Measurements from ENCODE around the gene CCM2. TPM values are rescaled to one million over a fixed set of nuclear protein-coding genes. Genes with fewer than 3 reads are reported as not detected.

Gene CCM2
- total RNA-seq, 1 experiment from 2014 or later = 64.8 TPM

GRCh38 chr7:44973610-44974401 is 26.2 kb upstream of the CCM2 start:
- H3K9me3 ChIP-seq (replicated peaks) = no peaks in the 10 kb centered on the region
- H3K27me3 ChIP-seq (replicated peaks) = no peaks in the 10 kb centered on the region
- no peak overlapping the region for H3K27ac ChIP-seq
- 0 out of 2 replicates have a peak, but pooled peaks cover 4% of the 10 kb centered on the region for H3K36me3 ChIP-seq
- peak in 1 of 2 experiments; percentile 36 for DNase-seq (ENCODE audit: low read depth in 1 of 2, low spot score in 2 of 2)
- peaks cover 3% of the 10 kb centered on the region; the same call in 1 of the 2 replicates for H3K4me1 ChIP-seq (replicated peaks)
- H3K4me3 ChIP-seq = no peak overlapping the region

GRCh38 chr7:44974549-44974948 is 25.5 kb upstream of the CCM2 start:
- DNase-seq (ENCODE audit: low read depth in 1 of 2, low spot score in 2 of 2) = no peak
- no peak overlapping the region for H3K4me3 ChIP-seq
- H3K27ac ChIP-seq = no peak overlapping the region
- peaks cover 7% of the 10 kb centered on the region; the same call in 1 of the 2 replicates for H3K36me3 ChIP-seq
- H3K4me1 ChIP-seq (replicated peaks) = peaks cover 8% of the 10 kb centered on the region
- H3K9me3 ChIP-seq (replicated peaks) = no peaks in the 10 kb centered on the region
- H3K27me3 ChIP-seq (replicated peaks) = no peaks in the 10 kb centered on the region

- Histone ChIP-seq H3K4me3 (no peak overlapping the region), H3K9me3 (replicated peaks) (no peaks in the 10 kb centered on the region), H3K27ac (no peak overlapping the region), H3K27me3 (replicated peaks) (no peaks in the 10 kb centered on the region), H3K36me3 (peaks cover 11% of the 10 kb centered on the region), H3K4me1 (replicated peaks) (peaks cover 17% of the 10 kb centered on the region)
- no peak for DNase-seq (ENCODE audit: low read depth in 1 of 2, low spot score in 2 of 2)
Measured at GRCh38 chr7:44975331-44976039, 24.5 kb upstream of the CCM2 start.

GRCh38 chr7:44976040-44976745 is 23.8 kb upstream of the CCM2 start:
- Histone ChIP-seq H3K27me3 (replicated peaks) (no peaks in the 10 kb centered on the region), H3K4me1 (replicated peaks) (peaks cover 24% of the 10 kb centered on the region), H3K27ac (no peak overlapping the region)

GRCh38 chr7:44976746-44977196 is 23.2 kb upstream of the CCM2 start:
- H3K27ac ChIP-seq = no peak overlapping the region
- DNase-seq (ENCODE audit: low read depth in 1 of 2, low spot score in 2 of 2) = no peak
- H3K4me1 ChIP-seq (replicated peaks) = peaks cover 25% of the 10 kb centered on the region
- H3K36me3 ChIP-seq = peaks cover 19% of the 10 kb centered on the region
- H3K27me3 ChIP-seq (replicated peaks) = no peaks in the 10 kb centered on the region
- no peaks in the 10 kb centered on the region for H3K9me3 ChIP-seq (replicated peaks)
- H3K4me3 ChIP-seq = no peak overlapping the region

More at GRCh38 chr7:44976040-44976745, 23.8 kb upstream of the CCM2 start:
- Histone ChIP-seq H3K9me3 (replicated peaks) (no peaks in the 10 kb centered on the region), H3K36me3 (peaks cover 13% of the 10 kb centered on the region), H3K4me3 (no peak overlapping the region)
- no peak for DNase-seq (ENCODE audit: low read depth in 1 of 2, low spot score in 2 of 2)

- no peak for DNase-seq (ENCODE audit: low read depth in 1 of 2, low spot score in 2 of 2)
Measured at GRCh38 chr7:44977304-44977958, 22.6 kb upstream of the CCM2 start.

GRCh38 chr7:44977959-44978335 is 22.1 kb upstream of the CCM2 start:
- H3K27me3 ChIP-seq (replicated peaks) = no peaks in the 10 kb centered on the region
- DNase-seq (ENCODE audit: low read depth in 1 of 2, low spot score in 2 of 2) = no peak
- H3K27ac ChIP-seq = no peak overlapping the region
- peaks cover 30% of the 10 kb centered on the region for H3K36me3 ChIP-seq
- H3K9me3 ChIP-seq (replicated peaks) = no peaks in the 10 kb centered on the region
- no peak overlapping the region for H3K4me3 ChIP-seq
- H3K4me1 ChIP-seq (replicated peaks) = peaks cover 25% of the 10 kb centered on the region

More at GRCh38 chr7:44977304-44977958, 22.6 kb upstream of the CCM2 start:
- no peaks in the 10 kb centered on the region for H3K9me3 ChIP-seq (replicated peaks)
- no peaks in the 10 kb centered on the region for H3K27me3 ChIP-seq (replicated peaks)
- no peak overlapping the region for H3K4me3 ChIP-seq
- peaks cover 25% of the 10 kb centered on the region for H3K4me1 ChIP-seq (replicated peaks)
- no peak overlapping the region for H3K27ac ChIP-seq
- H3K36me3 ChIP-seq = peaks cover 25% of the 10 kb centered on the region

GRCh38 chr7:44978511-44979366 is 21.3 kb upstream of the CCM2 start, which contains the start of gene MYO1G:
Gene MYO1G, minus strand, starts transcription at chr7:44979015. Its CDS starts 54 bp downstream, at chr7:44978961.
- no peak for DNase-seq (ENCODE audit: low read depth in 1 of 2, low spot score in 2 of 2)
- peak within 1 kb of the TSS; percentile 77 for H3K27ac ChIP-seq

GRCh38 chr7:44979481-44980392 is 20.3 kb upstream of the CCM2 start:
- no peak for DNase-seq (ENCODE audit: low read depth in 1 of 2, low spot score in 2 of 2)
- Histone ChIP-seq H3K9me3 (replicated peaks) (no peaks in the 10 kb centered on the region), H3K27me3 (replicated peaks) (no peaks in the 10 kb centered on the region), H3K4me3 (no peak overlapping the region), H3K4me1 (replicated peaks) (peaks cover 25% of the 10 kb centered on the region), H3K27ac (peak overlapping the region; percentile 77), H3K36me3 (peaks cover 48% of the 10 kb centered on the region)

More at GRCh38 chr7:44978511-44979366, 21.3 kb upstream of the CCM2 start, which contains the start of gene MYO1G:
- Histone ChIP-seq H3K4me1 (replicated peaks) (peaks cover 25% of the 10 kb centered on the region), H3K27me3 (replicated peaks) (no peaks in the 10 kb centered on the region), H3K9me3 (replicated peaks) (no peaks in the 10 kb centered on the region), H3K36me3 (peaks cover 38% of the 10 kb centered on the region), H3K4me3 (no peak within 1 kb of the TSS)

- peak; percentile 61 to 66 for DNase-seq (ENCODE audit: low read depth in 1 of 2, low spot score in 2 of 2)
- Histone ChIP-seq H3K27me3 (replicated peaks) (no peaks in the 10 kb centered on the region), H3K4me3 (no peak overlapping the region), H3K27ac (peak overlapping the region; percentile 77), H3K36me3 (peaks cover 56% of the 10 kb centered on the region), H3K9me3 (replicated peaks) (no peaks in the 10 kb centered on the region), H3K4me1 (replicated peaks) (peaks cover 31% of the 10 kb centered on the region)
Measured at GRCh38 chr7:44980393-44981034, 19.5 kb upstream of the CCM2 start.

GRCh38 chr7:44981035-44981706 is 18.8 kb upstream of the CCM2 start:
- Histone ChIP-seq H3K9me3 (replicated peaks) (no peaks in the 10 kb centered on the region), H3K4me1 (replicated peaks) (peaks cover 32% of the 10 kb centered on the region), H3K27ac (peak overlapping the region; percentile 77; the same call in 1 of the 2 replicates), H3K4me3 (no peak overlapping the region), H3K36me3 (peaks cover 63% of the 10 kb centered on the region), H3K27me3 (replicated peaks) (no peaks in the 10 kb centered on the region)
- DNase-seq (ENCODE audit: low read depth in 1 of 2, low spot score in 2 of 2) = no peak

All from SJSA1 (cell line).